ENCODE results near the gene STRC. TPM values are rescaled to one million over a fixed set of nuclear protein-coding genes. Genes with fewer than 3 reads are reported as not detected.
"Not testable (repeated sequence)": the region's sequence is repeated elsewhere in the genome, so short reads cannot be mapped to it uniquely, and the experiment has no call there.

Gene STRC
- polyA plus RNA-seq (2.4 and 2.5 TPM in 2 replicates), polyA minus RNA-seq (0.97 and 1.3 TPM in 2 replicates)

DNA sequence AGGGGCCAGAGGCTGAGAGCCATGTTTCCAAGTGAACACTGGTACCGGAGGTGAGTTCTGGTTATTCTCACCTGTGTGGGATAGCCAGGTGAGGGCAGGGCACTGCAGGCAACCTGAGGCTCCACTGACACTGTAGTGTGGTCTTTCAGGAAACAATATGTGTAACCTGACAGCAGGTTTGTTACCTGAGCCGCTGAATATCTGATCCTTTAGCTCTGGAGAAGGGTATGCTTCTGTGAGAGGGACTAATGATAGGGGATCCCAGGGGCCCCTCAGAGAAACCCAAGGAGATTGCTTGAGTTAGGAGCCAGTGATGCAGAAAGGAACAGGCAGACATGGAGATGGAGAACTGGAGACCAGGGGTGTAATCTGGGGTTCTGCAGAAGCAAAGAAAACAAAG is at the start of gene STRC:
Gene STRC (minus strand): TSS at position 101 of the 400 bp plus-strand sequence. CDS start 78 bp downstream, at position 23.
- H3K27ac ChIP-seq (ENCODE audit: low read length): not testable (repeated sequence)

DNA sequence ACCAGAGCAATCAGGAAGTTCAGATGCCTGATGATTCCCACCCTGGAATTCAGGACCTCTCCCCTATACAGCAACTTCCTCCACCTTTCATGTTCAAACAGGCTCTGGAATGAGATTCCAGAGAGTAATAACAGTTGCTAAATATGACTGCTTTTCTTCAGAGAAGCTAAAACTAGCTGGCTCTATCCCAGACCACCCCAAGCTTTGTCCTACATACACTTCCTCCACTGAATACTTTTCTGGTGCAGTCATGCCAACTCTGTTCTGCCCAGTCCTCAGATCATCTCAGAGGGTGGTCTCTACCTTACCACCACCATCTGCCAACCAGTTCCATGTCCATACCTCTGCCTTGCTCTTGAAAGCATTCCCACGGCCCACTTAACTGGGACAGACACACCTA is 47.6 kb upstream of the STRC start:
- not testable (repeated sequence) for H3F3A ChIP-seq (ENCODE audit: insufficient read depth, low read length, poor library complexity, severe bottlenecking); H3K4me2 ChIP-seq (ENCODE audit: low read length); H3K9ac ChIP-seq (ENCODE audit: low read length); H3K27ac ChIP-seq (ENCODE audit: low read length); H3K79me2 ChIP-seq (replicated peaks; ENCODE audit: insufficient read depth, low read length); H3K9me2 ChIP-seq (ENCODE audit: insufficient read depth, low read length); H3K9me3 ChIP-seq (ENCODE audit: low read length); H3K27me3 ChIP-seq (ENCODE audit: insufficient read depth, low read depth, low read length); H4K20me1 ChIP-seq (ENCODE audit: insufficient read depth); H3K4me3 ChIP-seq (ENCODE audit: low read length); H2AFZ ChIP-seq (ENCODE audit: low read depth, low read length); H3K36me3 ChIP-seq (ENCODE audit: insufficient read depth, low read length)

More for the DNA sequence above, at the start of gene STRC:
- H3F3A ChIP-seq (ENCODE audit: insufficient read depth, low read length, poor library complexity, severe bottlenecking); H3K36me3 ChIP-seq (ENCODE audit: insufficient read depth, low read length); H3K9ac ChIP-seq (ENCODE audit: low read length); H3K9me2 ChIP-seq (ENCODE audit: insufficient read depth, low read length); H3K4me2 ChIP-seq (ENCODE audit: low read length); H2AFZ ChIP-seq (ENCODE audit: low read depth, low read length); H3K4me3 ChIP-seq (ENCODE audit: low read length); H3K79me2 ChIP-seq (replicated peaks; ENCODE audit: insufficient read depth, low read length); H3K27me3 ChIP-seq (ENCODE audit: insufficient read depth, low read depth, low read length); H4K20me1 ChIP-seq (ENCODE audit: insufficient read depth); H3K9me3 ChIP-seq (ENCODE audit: low read length): not testable (repeated sequence)

DNA sequence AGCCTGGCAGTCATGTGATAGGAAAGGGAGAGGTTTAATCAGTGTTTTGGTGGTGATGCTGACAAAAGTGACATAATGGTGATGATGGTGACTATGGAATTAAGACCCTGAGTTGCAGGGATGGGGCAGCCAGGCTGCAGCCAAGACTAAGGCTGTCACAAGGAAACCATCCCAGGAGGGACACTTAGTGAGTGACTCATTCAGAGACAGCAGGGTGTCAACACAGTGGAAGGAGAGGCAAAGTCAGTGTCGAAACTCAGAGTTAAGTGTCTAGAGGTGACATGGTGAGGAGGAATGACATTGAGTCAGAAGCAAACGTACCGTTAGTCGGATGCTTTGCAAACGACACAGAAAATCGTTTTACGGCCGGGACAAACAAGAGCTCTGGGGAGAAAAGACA is 44.7 kb upstream of the STRC start:
- not testable (repeated sequence) for H4K20me1 ChIP-seq (ENCODE audit: insufficient read depth); H3K27ac ChIP-seq (ENCODE audit: low read length); H3K4me3 ChIP-seq (ENCODE audit: low read length); H3K4me2 ChIP-seq (ENCODE audit: low read length); H3K27me3 ChIP-seq (ENCODE audit: insufficient read depth, low read depth, low read length); H3K79me2 ChIP-seq (replicated peaks; ENCODE audit: insufficient read depth, low read length); H3F3A ChIP-seq (ENCODE audit: insufficient read depth, low read length, poor library complexity, severe bottlenecking); H2AFZ ChIP-seq (ENCODE audit: low read depth, low read length); H3K36me3 ChIP-seq (ENCODE audit: insufficient read depth, low read length); H3K9ac ChIP-seq (ENCODE audit: low read length); H3K9me2 ChIP-seq (ENCODE audit: insufficient read depth, low read length); H3K9me3 ChIP-seq (ENCODE audit: low read length)

DNA sequence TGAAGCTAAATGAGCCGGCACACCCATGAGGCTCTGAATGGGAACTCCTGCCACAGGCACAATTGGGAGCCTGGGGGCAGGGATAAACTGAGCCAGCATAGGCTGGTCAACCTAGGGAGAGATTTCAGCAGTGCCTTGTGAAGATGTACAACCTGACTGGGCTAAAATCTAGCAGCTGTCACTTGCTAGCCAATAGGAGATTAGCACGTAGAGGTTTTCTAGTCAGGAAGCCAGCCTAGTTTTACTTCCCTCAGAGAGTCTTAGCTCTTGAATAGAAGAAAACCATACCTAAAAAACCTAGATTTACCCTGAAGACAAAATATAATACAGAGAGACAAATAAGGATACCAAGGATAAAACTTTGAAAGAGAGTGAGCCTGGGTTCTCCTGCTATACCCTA is 43.7 kb upstream of the STRC start:
- not testable (repeated sequence) for H3K79me2 ChIP-seq (replicated peaks; ENCODE audit: insufficient read depth, low read length); H2AFZ ChIP-seq (ENCODE audit: low read depth, low read length); H3K9ac ChIP-seq (ENCODE audit: low read length); H3K27ac ChIP-seq (ENCODE audit: low read length); H4K20me1 ChIP-seq (ENCODE audit: insufficient read depth); H3F3A ChIP-seq (ENCODE audit: insufficient read depth, low read length, poor library complexity, severe bottlenecking); H3K4me3 ChIP-seq (ENCODE audit: low read length); H3K9me3 ChIP-seq (ENCODE audit: low read length); H3K27me3 ChIP-seq (ENCODE audit: insufficient read depth, low read depth, low read length); H3K36me3 ChIP-seq (ENCODE audit: insufficient read depth, low read length); H3K9me2 ChIP-seq (ENCODE audit: insufficient read depth, low read length); H3K4me2 ChIP-seq (ENCODE audit: low read length)

DNA sequence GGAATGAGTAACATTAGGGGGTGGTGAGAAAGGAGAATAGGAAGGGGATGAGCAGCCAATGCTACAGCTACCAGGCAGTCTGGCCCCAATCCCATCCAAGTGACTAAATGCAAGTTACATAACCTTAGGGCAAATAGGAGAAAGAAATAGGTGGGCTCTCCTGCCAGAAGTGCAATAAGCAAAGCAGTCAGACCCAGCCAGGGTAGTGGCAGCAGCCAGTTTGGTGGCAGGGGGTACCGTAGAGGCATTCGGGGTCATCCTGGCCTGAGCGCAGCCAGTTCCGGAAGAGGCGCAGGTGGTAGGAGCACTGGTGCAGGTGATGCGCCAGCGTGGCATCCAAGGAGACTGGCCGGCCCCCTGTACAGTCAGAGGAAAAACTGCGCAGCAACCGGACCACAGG is 41.1 kb upstream of the STRC start:
- not testable (repeated sequence) for H3K27me3 ChIP-seq (ENCODE audit: insufficient read depth, low read depth, low read length); H2AFZ ChIP-seq (ENCODE audit: low read depth, low read length); H3F3A ChIP-seq (ENCODE audit: insufficient read depth, low read length, poor library complexity, severe bottlenecking); H3K9me3 ChIP-seq (ENCODE audit: low read length); H3K9me2 ChIP-seq (ENCODE audit: insufficient read depth, low read length); H3K4me3 ChIP-seq (ENCODE audit: low read length); H3K27ac ChIP-seq (ENCODE audit: low read length); H3K36me3 ChIP-seq (ENCODE audit: insufficient read depth, low read length); H4K20me1 ChIP-seq (ENCODE audit: insufficient read depth); H3K4me2 ChIP-seq (ENCODE audit: low read length); H3K79me2 ChIP-seq (replicated peaks; ENCODE audit: insufficient read depth, low read length); H3K9ac ChIP-seq (ENCODE audit: low read length)

DNA sequence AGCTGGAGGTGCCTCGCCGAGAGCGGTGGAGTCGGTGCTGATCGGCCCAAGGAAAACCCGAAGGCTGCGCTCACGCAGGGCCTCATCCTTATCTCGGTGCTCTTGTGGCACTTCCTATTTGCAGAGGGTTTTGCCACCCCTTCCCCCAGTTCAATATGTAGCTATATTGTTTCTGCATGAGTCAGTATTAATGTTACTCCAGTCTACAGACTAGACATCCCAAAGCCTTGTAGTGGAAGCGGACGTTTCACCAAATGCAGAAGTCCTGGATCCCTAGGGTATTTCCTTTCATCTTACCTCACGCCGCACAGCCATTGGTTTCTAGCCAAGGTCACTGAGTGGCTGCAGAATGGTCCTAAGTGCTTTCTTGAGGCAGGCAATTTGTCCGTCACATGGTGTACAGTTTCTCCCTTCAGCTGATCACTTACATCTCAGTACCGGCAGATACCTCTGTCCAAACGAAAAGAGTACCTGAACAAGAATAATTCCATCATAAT is 30.9 kb upstream of the STRC start:
- not testable (repeated sequence) for H3K4me3 ChIP-seq (ENCODE audit: low read length); H3K27ac ChIP-seq (ENCODE audit: low read length); H3K36me3 ChIP-seq (ENCODE audit: insufficient read depth, low read length); H3K9ac ChIP-seq (ENCODE audit: low read length); H3K9me3 ChIP-seq (ENCODE audit: low read length); H3F3A ChIP-seq (ENCODE audit: insufficient read depth, low read length, poor library complexity, severe bottlenecking); H3K27me3 ChIP-seq (ENCODE audit: insufficient read depth, low read depth, low read length); H3K9me2 ChIP-seq (ENCODE audit: insufficient read depth, low read length); H4K20me1 ChIP-seq (ENCODE audit: insufficient read depth); H3K4me2 ChIP-seq (ENCODE audit: low read length); H3K79me2 ChIP-seq (replicated peaks; ENCODE audit: insufficient read depth, low read length); H2AFZ ChIP-seq (ENCODE audit: low read depth, low read length)

Measured in neural cell (in vitro differentiated cells).